GM19452 (cell line): ENCODE results near the gene BCOR.

ENCODE experiments used
- ATAC-seq: cut with Tn5 transposase; IDR thresholded peaks from one replicate; pipeline ENCODE4 v1.9.1; 2021; ENCODE audit not compliant: unreplicated experiment

Gene BCOR

GRCh38 chrX:40037367-40037766 lies 60.4 kb downstream of the BCOR start:
- no peak for ATAC-seq

GRCh38 chrX:40035726-40036125 lies 62.0 kb downstream of the BCOR start:
- ATAC-seq = no peak

GRCh38 chrX:40031911-40032310 lies 65.8 kb downstream of the BCOR start:
- ATAC-seq = no peak

- ATAC-seq = no peak
These were observed 67.6 kb downstream of the BCOR start for GRCh38 chrX:40030205-40030604.

GRCh38 chrX:40022421-40022820 lies 75.3 kb downstream of the BCOR start:
- ATAC-seq = peak; percentile 53

GRCh38 chrX:40021647-40022046 lies 76.1 kb downstream of the BCOR start:
- no peak for ATAC-seq

- ATAC-seq = no peak
These were observed 78.2 kb downstream of the BCOR start for GRCh38 chrX:40019541-40019940.

- no peak for ATAC-seq
These were observed 79.7 kb downstream of the BCOR start for GRCh38 chrX:40018041-40018440.

GRCh38 chrX:40016749-40017148 lies 81.0 kb downstream of the BCOR start:
- no peak for ATAC-seq

- no peak for ATAC-seq
These were observed 82.1 kb downstream of the BCOR start for GRCh38 chrX:40015693-40016092.

- peak; percentile 40 for ATAC-seq
These were observed 84.2 kb downstream of the BCOR start for GRCh38 chrX:40013266-40014195.

- ATAC-seq = peak; percentile 50
These were observed 84.9 kb downstream of the BCOR start for GRCh38 chrX:40012868-40013265.

- ATAC-seq = no peak
These were observed 85.5 kb downstream of the BCOR start for GRCh38 chrX:40012039-40012867.

GRCh38 chrX:40011322-40012038 lies 86.3 kb downstream of the BCOR start:
- no peak for ATAC-seq

GRCh38 chrX:40010550-40011321 lies 87.0 kb downstream of the BCOR start:
- ATAC-seq = no peak

GRCh38 chrX:40009890-40010289 lies 87.9 kb downstream of the BCOR start:
- no peak for ATAC-seq

GRCh38 chrX:40009462-40009851 lies 88.3 kb downstream of the BCOR start:
- no peak for ATAC-seq

GRCh38 chrX:40008791-40009461 lies 88.8 kb downstream of the BCOR start:
- ATAC-seq = no peak

- no peak for ATAC-seq
These were observed 89.7 kb downstream of the BCOR start for GRCh38 chrX:40007756-40008705.
